Measurements from ENCODE around the gene SEPTIN2. TPM values are rescaled to one million over a fixed set of nuclear protein-coding genes. Genes with fewer than 3 reads are reported as not detected.

The SEPTIN2 gene
- total RNA-seq (100 to 1,000 TPM; 232 to 335 (median 247) TPM), polyA plus RNA-seq (153 TPM)
- long read RNA-seq, donor 1, transcript SEPT2-208 (12 exons, 3,267 nt), result minor isoform, 14 of 785 reads
- long read RNA-seq, donor 1, transcript SEPT2-203 (13 exons, 3,315 nt), result major isoform, 573 of 785 reads
- long read RNA-seq, donor 1, transcript SEPT2-204 (13 exons, 3,701 nt), result minor isoform, 21 of 785 reads
- long read RNA-seq, donor 1, partial matches to known transcripts, result 41 of 785 reads
- long read RNA-seq, donor 1, other reads (novel, unspliced or antisense), result 133 of 785 reads
- long read RNA-seq, donor 2, transcript SEPT2-204 (13 exons, 3,701 nt), result minor isoform, 5 of 164 reads
- long read RNA-seq, donor 2, transcript SEPT2-203 (13 exons, 3,315 nt), result major isoform, 117 of 164 reads
- long read RNA-seq, donor 2, partial matches to known transcripts, result 15 of 164 reads
- long read RNA-seq, donor 2, other reads (novel, unspliced or antisense), result 23 of 164 reads
- long read RNA-seq, donor 3, transcript SEPT2-203 (13 exons, 3,315 nt), result major isoform, 1,515 of 2,180 reads
- long read RNA-seq, donor 3, transcript SEPT2-208 (12 exons, 3,267 nt), result minor isoform, 39 of 2,180 reads
- long read RNA-seq, donor 3, transcript SEPT2-204 (13 exons, 3,701 nt), result minor isoform, 46 of 2,180 reads
- long read RNA-seq, donor 3, transcript SEPT2-206 (14 exons, 3,333 nt), result minor isoform, 5 of 2,180 reads
- long read RNA-seq, donor 3, partial matches to known transcripts, result 160 of 2,180 reads
- long read RNA-seq, donor 3, other reads (novel, unspliced or antisense), result 409 of 2,180 reads
- long read RNA-seq, donor 4, transcript SEPT2-204 (13 exons, 3,701 nt), result minor isoform, 7 of 258 reads
- long read RNA-seq, donor 4, transcript SEPT2-208 (12 exons, 3,267 nt), result minor isoform, 8 of 258 reads
- long read RNA-seq, donor 4, transcript SEPT2-203 (13 exons, 3,315 nt), result major isoform, 171 of 258 reads
- long read RNA-seq, donor 4, partial matches to known transcripts, result 16 of 258 reads
- long read RNA-seq, donor 4, other reads (novel, unspliced or antisense), result 55 of 258 reads

DNA sequence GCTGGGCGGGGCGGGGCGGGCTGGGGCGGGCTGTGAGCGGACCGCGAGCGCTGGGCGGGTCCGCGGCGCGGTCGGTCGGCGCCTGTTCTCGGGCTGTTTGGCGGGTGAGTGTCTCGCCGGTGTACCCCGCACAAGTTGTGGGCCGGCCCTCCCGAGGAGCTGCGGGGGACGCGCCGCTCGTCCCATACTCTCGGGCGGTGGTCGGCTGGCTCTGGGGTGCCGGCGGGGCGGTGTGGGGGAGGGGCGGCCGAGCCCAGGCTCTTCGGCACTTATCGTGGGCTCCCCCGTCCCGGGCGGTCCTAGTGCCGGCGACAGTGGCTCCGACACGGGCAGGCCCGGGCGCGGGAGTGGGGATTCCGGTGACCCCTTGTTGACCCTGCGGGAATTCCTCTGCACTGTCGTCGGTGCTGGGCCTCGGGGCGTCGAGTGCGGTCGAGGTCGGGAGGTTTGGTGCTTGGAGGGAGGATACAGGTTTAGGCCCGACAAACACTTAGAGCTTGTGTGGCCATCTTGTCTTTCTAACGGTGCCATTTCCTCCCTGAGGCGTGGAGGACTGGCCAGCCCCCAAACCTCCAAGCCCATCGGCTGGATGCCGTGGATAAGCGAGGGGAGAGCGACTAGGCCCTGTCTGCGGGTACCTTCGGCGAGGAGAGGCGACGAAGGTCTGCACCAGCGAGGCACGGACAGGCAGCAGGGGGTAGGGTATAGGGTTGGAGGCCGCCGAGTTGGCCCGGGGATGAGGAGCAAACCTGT, at the start of gene SEPTIN2:
Gene SEPTIN2, plus strand, starts transcription at position 47 of the 753 bp plus-strand sequence. CDS start 8,308 bp downstream, outside the sequence.
- Histone ChIP-seq H3K9me3 (ENCODE audit: control insufficient read depth, low read length) (no peaks in the 10 kb centered on the region), H3K27ac (ENCODE audit: low read length) (peak within 1 kb of the TSS; percentile 98), H3K4me3 (ENCODE audit: low read length) (peak within 1 kb of the TSS; percentile 79), H3K4me1 (ENCODE audit: control insufficient read depth, insufficient read depth, low read length) (no peaks in the 10 kb centered on the region), H3K27me3 (ENCODE audit: control insufficient read depth, insufficient read depth) (no peaks in the 10 kb centered on the region)
- under 1% methylated on average over 75 of the region's 75 CpGs for WGBS
- peak; percentile 64 to 67 for ATAC-seq
- intact Hi-C loops (cut with DNase I), result loop anchor here in 1 of 4 donors (5.0 kb wide), 1 partner anchor 44 kb away; no protein-coding TSS in a partner anchor
- DNase-seq, result peak in 2 of 3 donors; percentile 85 to 92

DNA sequence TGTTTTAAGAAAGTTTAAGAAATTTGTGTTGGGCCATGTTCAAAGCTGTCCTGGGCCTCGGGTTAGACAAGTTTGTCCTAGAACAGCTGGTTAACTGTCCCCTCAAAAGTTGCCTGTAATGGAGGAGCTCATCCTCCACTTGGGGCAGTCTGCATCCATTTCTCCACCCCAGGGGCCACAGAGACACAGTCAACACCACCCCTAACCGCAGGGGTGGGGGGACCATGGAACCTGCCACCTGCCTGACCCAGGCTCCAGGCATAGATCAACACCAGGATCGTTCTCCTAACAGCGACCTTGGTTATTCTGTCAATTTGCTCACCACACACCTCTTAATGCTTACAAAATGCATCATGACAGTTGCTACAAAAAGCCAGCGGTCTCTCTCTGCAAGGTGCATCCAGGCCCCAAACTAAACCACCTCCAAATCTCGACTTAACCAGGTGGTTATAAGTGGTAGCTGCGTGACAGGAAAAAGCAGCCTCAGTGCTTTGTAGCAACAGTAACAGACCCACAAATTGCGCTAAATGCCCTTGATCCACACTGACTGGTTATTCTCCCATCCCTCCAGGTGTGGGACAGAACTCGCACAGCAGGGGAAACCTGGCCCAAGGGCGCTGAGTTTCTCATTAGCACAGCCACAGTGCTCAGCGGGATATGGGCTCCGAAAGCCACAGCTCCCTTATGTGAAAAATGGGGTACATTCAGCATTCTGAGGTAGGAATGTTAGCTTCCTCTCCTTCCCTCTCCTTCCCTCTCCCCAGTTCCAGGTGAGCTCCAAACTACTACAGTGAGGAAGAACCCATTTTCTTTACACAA, 48.3 kb upstream of the SEPTIN2 start:
- no peak for DNase-seq
- intact Hi-C loops (cut with DNase I), result loop anchor here in 1 of 4 donors (10.0 kb wide), 1 partner anchor 57 kb away; no protein-coding TSS in a partner anchor
- no peak overlapping the region for H3K4me3 ChIP-seq (ENCODE audit: low read length)
- 83% methylated on average over 12 of the region's 12 CpGs for WGBS
- H3K27ac ChIP-seq (ENCODE audit: low read length), result no peak overlapping the region
- ATAC-seq, result no peak
- no peaks in the 10 kb centered on the region for H3K9me3 ChIP-seq (ENCODE audit: control insufficient read depth, low read length)
- H3K27me3 ChIP-seq (ENCODE audit: control insufficient read depth, insufficient read depth), result no peaks in the 10 kb centered on the region
- peaks cover 11% of the 10 kb centered on the region for H3K4me1 ChIP-seq (ENCODE audit: control insufficient read depth, insufficient read depth, low read length)

DNA sequence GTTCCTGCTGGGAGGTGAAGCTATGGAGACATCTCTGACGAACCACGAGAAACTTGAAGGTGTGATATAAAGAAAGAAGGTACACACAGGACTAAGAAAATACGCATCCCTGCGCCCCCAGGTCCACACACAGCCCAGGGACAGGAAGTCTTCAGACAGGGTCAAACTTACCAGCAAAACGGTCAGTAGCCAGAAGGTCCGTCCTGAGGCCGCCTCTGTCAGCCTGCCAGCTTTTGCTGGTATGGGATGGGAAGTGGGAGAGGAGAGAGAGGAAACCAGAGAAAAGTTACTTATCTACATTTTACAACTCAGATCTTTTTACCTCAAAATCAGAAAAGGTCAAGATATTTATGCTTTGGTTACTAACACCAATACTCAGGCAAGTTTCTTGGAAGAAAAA, 47.4 kb upstream of the SEPTIN2 start:
- Histone ChIP-seq H3K9me3 (ENCODE audit: control insufficient read depth, low read length) (no peaks in the 10 kb centered on the region), H3K27ac (ENCODE audit: low read length) (no peak overlapping the region), H3K4me1 (ENCODE audit: control insufficient read depth, insufficient read depth, low read length) (peaks cover 11% of the 10 kb centered on the region), H3K27me3 (ENCODE audit: control insufficient read depth, insufficient read depth) (no peaks in the 10 kb centered on the region), H3K4me3 (ENCODE audit: low read length) (no peak overlapping the region)
- ATAC-seq, result no peak
- peak in 1 of 3 donors; percentile 65 for DNase-seq
- intact Hi-C loops (cut with DNase I), result loop anchor here in 1 of 4 donors (10.0 kb wide), 1 partner anchor 56 kb away; no protein-coding TSS in a partner anchor
- WGBS, result 54% methylated on average over 7 of the region's 7 CpGs

DNA sequence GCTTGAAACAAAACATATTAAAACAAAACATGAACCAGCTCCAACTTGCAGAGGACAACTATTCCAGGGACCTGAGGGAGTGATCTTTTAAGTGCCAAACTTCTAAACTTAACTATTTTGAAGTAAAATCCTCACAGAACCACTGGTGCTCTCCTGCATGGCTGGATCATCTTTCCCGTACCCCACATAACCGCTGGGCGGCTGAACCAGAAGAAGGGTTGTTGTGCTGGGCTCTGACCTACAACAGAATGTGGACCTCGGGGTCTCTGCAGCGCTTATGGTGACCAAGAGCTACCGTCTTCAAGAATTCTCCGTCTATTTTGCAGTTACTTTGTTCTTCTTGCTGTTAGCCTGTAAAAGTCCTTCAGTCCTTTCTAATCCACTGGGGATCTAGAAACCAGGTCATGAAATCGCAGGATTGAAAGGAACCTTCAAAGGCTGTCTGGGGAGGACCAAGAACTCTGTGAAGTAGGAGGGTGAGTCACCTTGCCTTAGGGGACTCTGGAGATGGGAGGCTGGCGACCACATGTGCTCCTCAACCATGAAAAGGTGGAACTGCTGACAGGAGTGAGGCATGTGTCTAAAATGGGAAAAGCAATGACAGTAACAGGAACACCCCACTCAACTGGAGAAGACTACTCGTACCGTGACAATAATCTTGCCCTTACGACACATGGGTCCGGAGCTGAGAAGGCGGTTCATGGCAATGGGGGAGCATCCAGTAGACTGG, 46.8 kb upstream of the SEPTIN2 start:
- Histone ChIP-seq H3K9me3 (ENCODE audit: control insufficient read depth, low read length) (no peaks in the 10 kb centered on the region), H3K27me3 (ENCODE audit: control insufficient read depth, insufficient read depth) (no peaks in the 10 kb centered on the region), H3K27ac (ENCODE audit: low read length) (no peak overlapping the region), H3K4me1 (ENCODE audit: control insufficient read depth, insufficient read depth, low read length) (peaks cover 11% of the 10 kb centered on the region), H3K4me3 (ENCODE audit: low read length) (no peak overlapping the region)
- DNase-seq (no peak), ATAC-seq (no peak)
- intact Hi-C loops (cut with DNase I), result loop anchor here in 1 of 4 donors (10.0 kb wide), 1 partner anchor 56 kb away; no protein-coding TSS in a partner anchor
- WGBS, result 81% methylated on average over 14 of the region's 14 CpGs

DNA sequence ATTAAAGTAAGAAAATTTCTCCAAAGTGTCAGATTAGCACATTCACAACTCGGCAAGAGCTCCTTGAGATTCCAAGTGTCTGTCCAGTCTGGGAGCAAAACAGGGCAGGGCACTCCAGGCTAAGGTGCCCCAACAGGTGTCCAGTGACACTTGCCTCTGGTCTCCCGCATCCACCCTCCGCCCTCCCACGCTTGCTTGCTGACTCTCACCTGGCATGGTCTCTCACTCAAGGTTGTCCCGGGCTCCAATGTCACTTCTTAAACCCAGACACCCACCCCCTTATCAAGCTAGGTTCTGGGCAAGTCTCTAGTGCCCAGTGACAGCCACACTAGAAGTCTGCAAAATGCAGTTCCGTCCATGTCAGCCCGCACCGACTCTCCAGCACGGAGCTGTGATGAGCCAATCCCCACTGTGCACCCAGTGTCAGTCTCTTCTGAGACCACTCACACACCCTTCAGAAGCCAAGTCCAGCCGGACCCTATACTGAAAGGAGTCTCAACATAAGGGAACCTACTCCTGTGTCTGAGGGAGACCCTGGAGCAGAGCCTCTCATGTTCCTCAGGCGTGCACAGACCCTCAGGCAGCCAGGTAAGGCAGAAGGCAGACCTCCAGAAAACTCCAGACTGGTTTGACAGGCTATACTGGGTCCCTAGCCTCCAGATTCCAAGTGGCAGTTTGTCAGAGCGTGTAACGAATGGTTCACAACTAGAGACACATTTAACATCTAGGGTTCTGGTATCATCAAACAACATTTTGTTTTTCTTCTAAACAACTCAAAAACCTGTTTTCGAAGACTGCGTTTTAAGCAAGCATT, 45.8 kb upstream of the SEPTIN2 start:
- peaks cover 11% of the 10 kb centered on the region for H3K4me1 ChIP-seq (ENCODE audit: control insufficient read depth, insufficient read depth, low read length)
- ATAC-seq (no peak), DNase-seq (no peak)
- no peak overlapping the region for H3K4me3 ChIP-seq (ENCODE audit: low read length)
- intact Hi-C loops (cut with DNase I), result loop anchor here in 2 of 4 donors (5.0 to 10.0 kb wide), 2 partner anchors 47 to 55 kb away; partner anchors contain the start of genes HDLBP (in 1 of the 2) and SEPTIN2 (in 1 of the 2)
- no peak overlapping the region for H3K27ac ChIP-seq (ENCODE audit: low read length)
- WGBS, result 72% methylated on average over 15 of the region's 15 CpGs
- no peaks in the 10 kb centered on the region for H3K9me3 ChIP-seq (ENCODE audit: control insufficient read depth, low read length)
- H3K27me3 ChIP-seq (ENCODE audit: control insufficient read depth, insufficient read depth), result no peaks in the 10 kb centered on the region

DNA sequence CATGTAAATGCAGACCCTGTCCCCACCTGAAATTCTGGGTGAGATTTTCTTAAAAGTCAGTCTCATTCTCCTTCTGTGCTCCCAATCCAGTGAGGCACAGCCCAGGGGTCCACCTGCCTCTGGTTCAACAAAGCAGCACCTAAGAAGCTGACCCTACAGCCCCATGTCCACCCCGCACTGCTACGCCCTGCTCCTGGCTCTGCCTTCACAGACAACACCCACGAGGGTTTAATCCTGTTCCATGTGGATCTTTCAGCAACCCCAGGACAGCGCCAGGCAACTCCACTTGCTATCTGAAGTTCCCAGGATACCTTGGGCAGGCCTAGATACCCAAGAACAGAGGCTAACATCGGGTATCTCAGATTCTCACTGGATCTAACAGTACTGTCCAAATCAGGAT, 45.2 kb upstream of the SEPTIN2 start:
- no peaks in the 10 kb centered on the region for H3K27me3 ChIP-seq (ENCODE audit: control insufficient read depth, insufficient read depth)
- no peak for ATAC-seq
- no peak overlapping the region for H3K4me3 ChIP-seq (ENCODE audit: low read length)
- H3K9me3 ChIP-seq (ENCODE audit: control insufficient read depth, low read length), result no peaks in the 10 kb centered on the region
- DNase-seq, result no peak
- intact Hi-C loops (cut with DNase I), result loop anchor here in 1 of 4 donors (5.0 kb wide), 1 partner anchor 47 kb away; the partner anchor contains the start of genes HDLBP and SEPTIN2
- no peak overlapping the region for H3K27ac ChIP-seq (ENCODE audit: low read length)
- WGBS, result 42% methylated on average over 5 of the region's 5 CpGs
- peaks cover 11% of the 10 kb centered on the region for H3K4me1 ChIP-seq (ENCODE audit: control insufficient read depth, insufficient read depth, low read length)

DNA sequence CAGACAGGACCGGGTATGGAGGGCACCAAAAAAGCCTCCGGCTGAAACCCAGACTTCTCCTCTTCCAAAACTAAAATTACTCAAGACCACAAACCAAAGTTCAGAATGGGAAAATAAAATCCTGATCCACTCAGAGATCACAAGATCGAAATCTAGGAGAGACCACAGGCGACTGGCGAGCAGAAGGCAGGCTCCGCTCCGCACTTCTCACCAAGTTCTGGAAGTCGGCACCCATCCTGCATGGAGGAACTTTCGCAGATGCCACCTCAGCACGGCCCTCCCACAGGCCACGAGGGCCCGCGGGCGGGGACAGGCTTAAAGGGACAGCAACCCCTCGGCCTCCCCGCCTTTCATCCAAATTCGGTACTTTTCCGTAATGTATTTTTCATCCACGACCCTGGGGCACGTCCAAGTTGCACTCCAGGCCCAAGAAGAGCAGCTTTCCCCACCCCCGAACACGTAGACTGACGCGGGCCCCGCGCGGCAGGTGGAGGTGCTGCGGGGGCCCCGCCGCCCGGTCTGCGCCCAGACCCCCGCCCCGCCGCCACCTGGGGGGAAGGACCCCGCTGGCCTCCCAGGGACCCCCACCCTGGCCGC, 43.9 kb upstream of the SEPTIN2 start:
- peak overlapping the region; percentile 98 for H3K4me3 ChIP-seq (ENCODE audit: low read length)
- under 1% methylated on average over 37 of the region's 37 CpGs for WGBS
- H3K27me3 ChIP-seq (ENCODE audit: control insufficient read depth, insufficient read depth), result no peaks in the 10 kb centered on the region
- no peaks in the 10 kb centered on the region for H3K9me3 ChIP-seq (ENCODE audit: control insufficient read depth, low read length)
- peak overlapping the region; percentile 76 for H3K27ac ChIP-seq (ENCODE audit: low read length)
- intact Hi-C loops (cut with DNase I), result loop anchor here in 1 of 4 donors (5.0 kb wide), 1 partner anchor 45 kb away; the partner anchor contains the start of genes HDLBP and SEPTIN2
- ATAC-seq (peak; percentile 83 to 89), DNase-seq (peak; percentile 87 to 95 (median 94))
- H3K4me1 ChIP-seq (ENCODE audit: control insufficient read depth, insufficient read depth, low read length), result peaks cover 11% of the 10 kb centered on the region

All from right cardiac atrium (tissue), 5 donors.